Progenitor cell of endocrine pancreas (in vitro differentiated cells): ENCODE measurements around the gene TTLL1. TPM values are rescaled to one million over a fixed set of nuclear protein-coding genes. Genes with fewer than 3 reads are reported as not detected.

Source experiments
- DNase-seq: peaks from one replicate; pipeline ENCODE4 v3.0.0; 2021; ENCODE audit warnings: low spot score; ENCODE audit not compliant: unreplicated experiment
- H3K27ac Mint-ChIP-seq: 2 replicates; pipeline ENCODE4 v1.8.0; 2021; ENCODE audit warnings: mild to moderate bottlenecking, moderate library complexity, mixed read lengths
- H3K27me3 Mint-ChIP-seq: 2 replicates; pipeline ENCODE4 v1.8.0; 2021; ENCODE audit warnings: mixed read lengths
- H3K36me3 Mint-ChIP-seq: 2 replicates; pipeline ENCODE4 v1.8.0; 2022; ENCODE audit warnings: mixed read lengths; ENCODE audit not compliant: insufficient read depth
- H3K4me1 Mint-ChIP-seq: 2 replicates; pipeline ENCODE4 v1.8.0; 2021; ENCODE audit warnings: low read depth, mixed read lengths
- H3K4me3 Mint-ChIP-seq: 2 replicates; pipeline ENCODE4 v1.8.0; 2021; ENCODE audit warnings: low read depth, mild to moderate bottlenecking, moderate library complexity, mixed read lengths
- H3K9me3 Mint-ChIP-seq: 2 replicates; pipeline ENCODE4 v1.8.0; 2021; ENCODE audit warnings: low read depth, mixed read lengths
- total RNA-seq: library from RNA; stranded (reverse); gene quantifications from 2 replicates; pipeline ENCODE4 v1.2.1, GENCODE V29; 2021
- TF ChIP-seq, protein P1 (sequence below): fragments of 200-600 bp; sonication (generic); IDR thresholded peaks from one replicate; pipeline ENCODE4 v1.5.0; 2021; ENCODE audit warnings: antibody characterized with exemption, mild to moderate bottlenecking; ENCODE audit not compliant: unreplicated experiment

Gene TTLL1
- total RNA-seq, 1 donor from 2014 or later = 11.9 TPM

GRCh38 chr22:43133401-43133800 lies 44.2 kb upstream of the TTLL1 start:
- H3K27ac Mint-ChIP-seq = no peak overlapping the region
- H3K36me3 Mint-ChIP-seq = peaks cover 5% of the 10 kb centered on the region
- no peak overlapping the region for H3K4me3 Mint-ChIP-seq
- no peak for DNase-seq
- TF ChIP-seq, protein P1, sequence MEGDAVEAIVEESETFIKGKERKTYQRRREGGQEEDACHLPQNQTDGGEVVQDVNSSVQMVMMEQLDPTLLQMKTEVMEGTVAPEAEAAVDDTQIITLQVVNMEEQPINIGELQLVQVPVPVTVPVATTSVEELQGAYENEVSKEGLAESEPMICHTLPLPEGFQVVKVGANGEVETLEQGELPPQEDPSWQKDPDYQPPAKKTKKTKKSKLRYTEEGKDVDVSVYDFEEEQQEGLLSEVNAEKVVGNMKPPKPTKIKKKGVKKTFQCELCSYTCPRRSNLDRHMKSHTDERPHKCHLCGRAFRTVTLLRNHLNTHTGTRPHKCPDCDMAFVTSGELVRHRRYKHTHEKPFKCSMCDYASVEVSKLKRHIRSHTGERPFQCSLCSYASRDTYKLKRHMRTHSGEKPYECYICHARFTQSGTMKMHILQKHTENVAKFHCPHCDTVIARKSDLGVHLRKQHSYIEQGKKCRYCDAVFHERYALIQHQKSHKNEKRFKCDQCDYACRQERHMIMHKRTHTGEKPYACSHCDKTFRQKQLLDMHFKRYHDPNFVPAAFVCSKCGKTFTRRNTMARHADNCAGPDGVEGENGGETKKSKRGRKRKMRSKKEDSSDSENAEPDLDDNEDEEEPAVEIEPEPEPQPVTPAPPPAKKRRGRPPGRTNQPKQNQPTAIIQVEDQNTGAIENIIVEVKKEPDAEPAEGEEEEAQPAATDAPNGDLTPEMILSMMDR = no peak
- peaks cover 6% of the 10 kb centered on the region for H3K4me1 Mint-ChIP-seq
- no peaks in the 10 kb centered on the region for H3K9me3 Mint-ChIP-seq
- no peaks in the 10 kb centered on the region for H3K27me3 Mint-ChIP-seq

- Mint-ChIP-seq H3K27ac (no peak overlapping the region), H3K36me3 (peaks cover 5% of the 10 kb centered on the region)
- TF ChIP-seq, protein P1 = no peak
Measured at GRCh38 chr22:43131773-43132501, 42.7 kb upstream of the TTLL1 start.

DNA sequence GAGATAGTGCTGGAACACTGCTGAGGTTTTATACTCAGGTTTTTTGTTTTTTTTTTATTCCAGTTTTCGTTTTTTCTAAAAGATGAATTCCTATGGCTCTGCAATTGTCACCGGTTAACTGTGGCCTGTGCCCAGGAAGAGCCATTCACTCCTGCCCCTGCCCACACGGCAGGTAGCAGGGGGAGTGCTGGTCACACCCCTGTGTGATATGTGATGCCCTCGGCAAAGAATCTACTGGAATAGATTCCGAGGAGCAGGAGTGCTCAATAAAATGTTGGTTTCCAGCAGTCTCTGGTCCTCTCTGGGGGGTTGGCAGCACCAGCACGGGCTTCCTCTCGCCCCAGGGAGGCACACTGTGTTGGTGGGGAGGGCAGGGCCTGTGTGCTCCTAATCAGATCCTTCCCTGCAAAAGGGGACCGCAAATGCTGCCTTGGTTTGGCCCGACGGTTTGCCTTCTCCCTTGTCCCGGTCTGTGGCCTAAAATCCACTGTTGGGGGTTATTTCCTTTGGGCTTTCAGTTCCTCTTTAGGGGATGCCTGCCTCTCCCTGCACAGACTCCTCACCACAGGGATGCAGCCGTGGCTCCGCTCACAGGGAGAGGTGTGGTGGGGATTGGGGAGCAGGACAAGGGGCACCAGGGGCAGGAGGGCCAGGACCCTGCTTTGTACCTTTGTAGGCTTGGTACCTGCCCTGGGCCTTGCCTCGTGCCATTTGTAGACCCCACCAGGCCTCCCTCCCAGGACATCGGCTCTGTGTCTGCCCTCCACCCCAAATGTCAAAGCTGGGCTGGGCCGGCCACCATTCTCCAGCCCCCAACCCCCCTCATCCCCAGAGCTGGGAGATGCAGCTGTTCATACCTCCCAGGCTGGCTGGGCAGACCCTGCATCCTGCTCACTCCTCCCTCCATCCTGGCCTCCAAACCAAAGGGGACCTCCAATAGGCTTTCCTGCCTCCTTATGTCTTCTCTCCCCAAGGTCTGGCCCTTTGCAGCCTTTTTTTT lies 40.5 kb upstream of the TTLL1 start:
- Mint-ChIP-seq H3K27ac (no peak overlapping the region), H3K4me1 (peaks cover 8% of the 10 kb centered on the region), H3K9me3 (no peaks in the 10 kb centered on the region), H3K36me3 (peaks cover 5% of the 10 kb centered on the region), H3K4me3 (no peak overlapping the region), H3K27me3 (no peaks in the 10 kb centered on the region)
- no peak for DNase-seq
- TF ChIP-seq, protein P1 = no peak

More at GRCh38 chr22:43131773-43132501, 42.7 kb upstream of the TTLL1 start:
- no peak overlapping the region for H3K4me3 Mint-ChIP-seq
- no peaks in the 10 kb centered on the region for H3K9me3 Mint-ChIP-seq
- DNase-seq = no peak
- H3K4me1 Mint-ChIP-seq = peaks cover 6% of the 10 kb centered on the region
- no peaks in the 10 kb centered on the region for H3K27me3 Mint-ChIP-seq

- TF ChIP-seq, protein P1 = no peak
- no peak for DNase-seq
- peaks cover 8% of the 10 kb centered on the region for H3K4me1 Mint-ChIP-seq
- H3K4me3 Mint-ChIP-seq = no peak overlapping the region
- H3K36me3 Mint-ChIP-seq = peaks cover 2% of the 10 kb centered on the region
- H3K27ac Mint-ChIP-seq = no peak overlapping the region
- H3K9me3 Mint-ChIP-seq = no peaks in the 10 kb centered on the region
- H3K27me3 Mint-ChIP-seq = no peaks in the 10 kb centered on the region
Measured at GRCh38 chr22:43128928-43129424, 39.8 kb upstream of the TTLL1 start.

- TF ChIP-seq, protein P1 = no peak
- H3K4me3 Mint-ChIP-seq = no peak overlapping the region
- H3K36me3 Mint-ChIP-seq = no peaks in the 10 kb centered on the region
Measured at GRCh38 chr22:43128116-43128515, 38.9 kb upstream of the TTLL1 start.

More at GRCh38 chr22:43128116-43128515, 38.9 kb upstream of the TTLL1 start:
- Mint-ChIP-seq H3K27me3 (no peaks in the 10 kb centered on the region), H3K27ac (no peak overlapping the region), H3K4me1 (peaks cover 8% of the 10 kb centered on the region), H3K9me3 (no peaks in the 10 kb centered on the region)
- DNase-seq = no peak
